HCT116 (cell line): Measurements from ENCODE around the gene KRTAP10-8.

ENCODE experiments used
- EZH2 ChIP-seq: fragments of 200-600 bp; sonication (generic); IDR thresholded peaks from 2 replicates; pipeline ENCODE4 v1.6.1; 2017; ENCODE audit warnings: antibody characterized with exemption, mixed run types
- POLR2A ChIP-seq: IDR thresholded peaks from 2 replicates; pipeline ENCODE4 v1.7.0; 2011; ENCODE audit warnings: borderline replicate concordance; ENCODE audit not compliant: insufficient read depth, insufficient read length; ENCODE audit errors: extremely low read depth
- POLR2AphosphoS5 ChIP-seq: IDR thresholded peaks from 2 replicates; pipeline ENCODE4 v1.6.1; 2011; ENCODE audit warnings: mild to moderate bottlenecking, low read depth, low read length, moderate library complexity
- RAD21 ChIP-seq: IDR thresholded peaks from 2 replicates; pipeline ENCODE4 v1.6.1; 2012; ENCODE audit warnings: low read depth, mild to moderate bottlenecking
- SP1 ChIP-seq: IDR thresholded peaks from 2 replicates; pipeline ENCODE4 v1.6.1; 2012; ENCODE audit warnings: low read depth
- SRF ChIP-seq: IDR thresholded peaks from 2 replicates; pipeline ENCODE4 v1.6.1; 2012; ENCODE audit warnings: low read depth
- YY1 ChIP-seq: IDR thresholded peaks from 2 replicates; pipeline ENCODE4 v1.6.1; 2011; ENCODE audit warnings: low read length, low read depth, moderate library complexity, mild to moderate bottlenecking; ENCODE audit not compliant: insufficient replicate concordance; ENCODE audit errors: extremely low read depth
- TF ChIP-seq, protein P1 (sequence below), 3 experiments: fragments of 200-600 bp in 1 of 3; sonication (generic) in 1 of 3; IDR thresholded peaks in 2 of 3; conservative IDR thresholded peaks in 1 of 3; 2 replicates each; pipeline ENCODE4 v1.5.1; 2012 to 2017; ENCODE audit warnings: low read depth in 2 of 3, low read length in 2 of 3, antibody characterized with exemption in 1 of 3, borderline replicate concordance in 1 of 3, control low read depth in 1 of 3, mild to moderate bottlenecking in 1 of 3, mixed read lengths in 1 of 3, mixed run types in 1 of 3, moderate library complexity in 1 of 3; ENCODE audit not compliant: insufficient read depth in 1 of 3
- TF ChIP-seq, protein P2 (sequence below): IDR thresholded peaks from 2 replicates; pipeline ENCODE4 v1.6.1; 2012

DNA sequence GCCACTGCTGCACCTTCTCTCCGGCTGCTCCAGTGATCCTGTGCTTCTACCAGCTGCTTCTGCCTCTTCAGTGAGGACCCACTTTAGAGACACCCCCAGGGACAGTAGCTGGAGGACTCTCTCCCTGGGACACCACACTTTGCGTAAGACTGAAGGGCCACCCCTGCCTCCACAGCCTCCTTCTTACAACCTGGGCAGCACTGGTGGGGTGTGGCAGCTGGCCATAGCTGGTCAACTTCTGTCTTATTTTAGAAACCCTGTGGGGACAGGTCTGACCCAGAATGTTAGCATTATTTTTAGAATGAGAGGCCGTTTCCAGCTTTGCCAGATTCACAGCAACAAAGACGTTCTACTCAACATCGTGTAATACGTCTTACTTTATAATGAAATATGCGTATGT, 13.9 kb downstream of the KRTAP10-8 start:
- TF ChIP-seq SRF (no peak), YY1 (no peak), EZH2 (no peak), RAD21 (no peak), POLR2A (no peak), POLR2AphosphoS5 (no peak), SP1 (no peak)
- TF ChIP-seq, protein P1, sequence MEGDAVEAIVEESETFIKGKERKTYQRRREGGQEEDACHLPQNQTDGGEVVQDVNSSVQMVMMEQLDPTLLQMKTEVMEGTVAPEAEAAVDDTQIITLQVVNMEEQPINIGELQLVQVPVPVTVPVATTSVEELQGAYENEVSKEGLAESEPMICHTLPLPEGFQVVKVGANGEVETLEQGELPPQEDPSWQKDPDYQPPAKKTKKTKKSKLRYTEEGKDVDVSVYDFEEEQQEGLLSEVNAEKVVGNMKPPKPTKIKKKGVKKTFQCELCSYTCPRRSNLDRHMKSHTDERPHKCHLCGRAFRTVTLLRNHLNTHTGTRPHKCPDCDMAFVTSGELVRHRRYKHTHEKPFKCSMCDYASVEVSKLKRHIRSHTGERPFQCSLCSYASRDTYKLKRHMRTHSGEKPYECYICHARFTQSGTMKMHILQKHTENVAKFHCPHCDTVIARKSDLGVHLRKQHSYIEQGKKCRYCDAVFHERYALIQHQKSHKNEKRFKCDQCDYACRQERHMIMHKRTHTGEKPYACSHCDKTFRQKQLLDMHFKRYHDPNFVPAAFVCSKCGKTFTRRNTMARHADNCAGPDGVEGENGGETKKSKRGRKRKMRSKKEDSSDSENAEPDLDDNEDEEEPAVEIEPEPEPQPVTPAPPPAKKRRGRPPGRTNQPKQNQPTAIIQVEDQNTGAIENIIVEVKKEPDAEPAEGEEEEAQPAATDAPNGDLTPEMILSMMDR (IDR thresholded peaks at IDR 0.05 in 2 of 3, conservative IDR thresholded peaks at IDR 0.05 in 1 of 3; ENCODE audit: borderline replicate concordance in 1 of 3, insufficient read depth in 1 of 3, low read depth in 2 of 3, low read length in 2 of 3): no peak
- TF ChIP-seq, protein P2, sequence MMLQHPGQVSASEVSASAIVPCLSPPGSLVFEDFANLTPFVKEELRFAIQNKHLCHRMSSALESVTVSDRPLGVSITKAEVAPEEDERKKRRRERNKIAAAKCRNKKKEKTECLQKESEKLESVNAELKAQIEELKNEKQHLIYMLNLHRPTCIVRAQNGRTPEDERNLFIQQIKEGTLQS: no peak
